Adipose tissue (tissue), 3 donors: ENCODE data around the gene CLRN3. TPM values are rescaled to one million over a fixed set of nuclear protein-coding genes. Genes with fewer than 3 reads are reported as not detected.

Experiments
- H3K27ac ChIP-seq: one replicate; pipeline ENCODE4 v1.5.1; 2013; ENCODE audit warnings: low read depth, low read length
- WGBS, 3 donors: extraction: QIAGEN DNeasy Blood & Tissue Kit; methylation state at CpG; one replicate each; pipeline ENCODE4 v1.1.7; 2013; 5-methylcytosine and 5-hydroxymethylcytosine counted together
- polyA plus RNA-seq, 3 donors: library from polyadenylated mRNA; stranded (reverse); fragments of 200-250 nt; gene quantifications; one replicate each; pipeline ENCODE4 v1.2.3, GENCODE V29; 2013
- donor health status: healthy with polysubstance abuse.
- donor health status: Bipolar disorder and iron deficiency.
- donor health status: healthy.

The CLRN3 gene, protein sequence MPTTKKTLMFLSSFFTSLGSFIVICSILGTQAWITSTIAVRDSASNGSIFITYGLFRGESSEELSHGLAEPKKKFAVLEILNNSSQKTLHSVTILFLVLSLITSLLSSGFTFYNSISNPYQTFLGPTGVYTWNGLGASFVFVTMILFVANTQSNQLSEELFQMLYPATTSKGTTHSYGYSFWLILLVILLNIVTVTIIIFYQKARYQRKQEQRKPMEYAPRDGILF
- polyA plus RNA-seq, result under 1 TPM in 2 of 3 donors, not detected in 1; 0.07 TPM

DNA sequence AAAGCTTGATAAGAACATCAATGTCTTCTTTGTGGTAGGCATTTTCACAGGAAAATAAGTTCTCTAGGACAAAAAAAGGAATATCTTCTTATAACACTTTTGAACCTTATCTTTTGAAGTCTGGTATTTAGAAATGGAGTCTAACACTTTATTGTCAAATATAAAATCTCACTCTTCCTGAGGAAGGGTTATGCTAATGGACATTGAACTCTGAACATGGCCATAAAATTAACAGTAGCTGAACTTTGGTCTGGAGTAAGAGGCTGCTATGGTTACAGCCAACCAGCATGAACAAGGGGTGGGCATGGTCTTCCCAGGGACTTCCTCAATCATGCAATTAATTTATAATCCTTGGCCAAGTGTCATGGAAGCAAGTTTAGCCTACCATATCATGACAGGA, at the start of gene CLRN3:
Gene CLRN3, minus strand, starts transcription at position 199 of the 400 bp plus-strand sequence. Its CDS starts 157 bp downstream, at position 42.
- H3K27ac ChIP-seq, result no peak within 1 kb of the TSS

DNA sequence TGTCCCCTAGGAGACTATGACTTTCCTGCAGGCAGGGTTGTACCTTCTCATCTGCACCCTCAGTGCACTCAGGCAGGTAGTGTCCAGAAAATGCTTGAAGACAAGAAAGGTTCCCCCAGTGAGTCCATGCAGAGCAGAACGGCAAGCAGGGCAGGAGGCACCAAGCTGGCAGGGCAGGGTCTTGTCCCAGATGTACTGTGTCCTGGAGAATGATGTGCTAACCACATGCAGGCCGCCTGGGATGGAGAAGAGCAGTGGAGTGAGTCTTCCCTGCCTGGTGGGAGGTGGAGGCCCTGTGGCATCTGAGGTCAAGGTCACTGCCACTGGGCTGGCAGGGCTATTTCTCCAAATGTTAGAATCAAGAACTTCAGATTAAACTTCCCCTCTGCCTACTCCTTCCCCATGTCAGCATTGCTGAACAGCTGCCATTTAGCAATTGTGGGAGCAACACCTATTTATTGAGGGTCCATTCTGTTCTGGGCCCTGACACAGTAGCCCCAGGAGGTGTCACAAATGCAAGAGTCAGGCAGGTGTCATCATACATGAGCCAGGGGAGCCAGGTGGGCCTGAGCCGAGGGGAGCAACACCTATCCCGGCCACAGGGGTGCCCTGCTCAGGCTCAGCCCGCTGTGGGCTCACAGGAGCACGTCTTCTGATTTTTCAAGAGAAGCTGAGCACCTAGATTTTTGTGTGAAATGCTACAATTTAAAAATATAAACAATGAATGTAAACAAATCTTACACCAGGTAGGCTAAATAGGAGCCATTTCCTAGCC, 48.3 kb upstream of the CLRN3 start:
- no peak overlapping the region for H3K27ac ChIP-seq
- WGBS, 3 donors, result 80 to 95% (median 86%) methylated on average over 6 of the region's 6 CpGs

DNA sequence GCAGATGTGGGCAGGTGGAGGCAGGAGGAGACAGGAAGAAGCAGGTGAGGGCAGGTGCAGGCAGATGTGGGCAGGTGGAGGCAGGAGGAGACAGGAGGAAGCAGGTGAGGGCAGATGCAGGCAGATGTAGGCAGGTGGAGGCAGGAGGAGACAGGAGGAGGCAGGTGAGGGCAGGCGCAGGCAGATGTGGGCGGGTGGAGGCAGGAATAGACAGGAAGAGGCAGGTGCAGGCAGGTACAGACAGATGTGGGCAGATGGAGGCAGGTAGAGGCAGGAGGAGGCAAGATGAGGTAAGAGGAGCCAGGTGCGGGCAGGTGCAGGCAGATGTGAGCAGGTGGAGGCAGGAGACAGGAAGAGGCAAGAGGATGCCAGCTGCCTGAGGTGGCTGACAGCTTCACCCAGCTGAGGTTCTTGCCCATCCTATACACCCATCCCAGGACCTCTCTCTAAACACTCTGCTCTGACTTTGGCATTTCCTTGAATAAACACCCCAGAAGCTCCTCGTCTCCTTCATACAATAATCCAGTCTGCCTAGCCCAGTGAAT, 47.1 kb upstream of the CLRN3 start:
- no peak overlapping the region for H3K27ac ChIP-seq
- whole genome bisulfite sequencing, 3 donors, result 67 to 91% (median 82%) methylated on average over 4 of the region's 4 CpGs

DNA sequence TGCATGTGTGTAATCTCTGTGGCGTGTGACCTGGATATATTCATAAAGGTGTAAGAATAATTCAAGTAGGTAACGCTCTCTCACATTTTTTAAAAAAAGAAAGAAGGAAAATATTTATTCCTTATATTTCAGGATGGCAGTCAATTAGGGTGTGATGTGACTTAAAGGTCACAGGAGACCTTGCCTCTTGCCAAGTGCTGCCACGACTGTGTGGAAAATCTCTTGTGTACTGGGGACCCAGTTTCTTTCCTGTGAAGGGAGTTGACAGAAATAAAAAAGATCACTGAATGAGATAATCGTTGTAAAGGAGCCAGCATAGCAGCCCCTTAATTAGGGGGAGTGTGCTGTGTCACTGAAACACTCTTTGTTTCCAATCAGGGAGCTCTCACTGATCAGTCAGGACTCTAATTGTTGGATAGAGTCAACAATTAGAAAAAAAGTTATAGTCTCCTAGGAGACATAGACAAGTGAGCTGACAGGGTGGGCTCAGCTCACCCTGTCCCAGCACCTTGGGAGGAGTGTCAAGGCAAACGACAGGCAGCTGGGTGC, 45.2 kb upstream of the CLRN3 start:
- 40 to 70% (median 69%) methylated on average over 5 of the region's 5 CpGs for whole genome bisulfite sequencing, 3 donors
- H3K27ac ChIP-seq, result no peak overlapping the region

DNA sequence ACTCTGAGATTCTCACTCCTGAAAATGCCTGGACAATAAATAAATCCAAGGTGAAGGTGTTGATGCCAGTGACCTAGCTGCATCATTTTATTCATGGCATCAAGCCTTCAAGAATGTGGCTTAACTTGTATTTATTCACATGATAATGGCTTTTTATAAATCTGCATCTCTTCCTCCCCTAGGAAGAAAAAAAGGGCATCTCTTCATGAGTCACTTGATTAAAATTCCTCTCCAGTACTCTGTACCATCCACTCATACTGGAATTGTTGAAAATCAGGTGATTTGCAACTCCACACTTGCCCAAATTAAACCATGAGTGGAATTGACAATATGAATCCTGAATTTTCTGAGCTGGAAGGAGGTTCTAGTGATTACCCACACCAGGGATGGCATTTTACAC, 44.3 kb upstream of the CLRN3 start:
- H3K27ac ChIP-seq, result no peak overlapping the region

DNA sequence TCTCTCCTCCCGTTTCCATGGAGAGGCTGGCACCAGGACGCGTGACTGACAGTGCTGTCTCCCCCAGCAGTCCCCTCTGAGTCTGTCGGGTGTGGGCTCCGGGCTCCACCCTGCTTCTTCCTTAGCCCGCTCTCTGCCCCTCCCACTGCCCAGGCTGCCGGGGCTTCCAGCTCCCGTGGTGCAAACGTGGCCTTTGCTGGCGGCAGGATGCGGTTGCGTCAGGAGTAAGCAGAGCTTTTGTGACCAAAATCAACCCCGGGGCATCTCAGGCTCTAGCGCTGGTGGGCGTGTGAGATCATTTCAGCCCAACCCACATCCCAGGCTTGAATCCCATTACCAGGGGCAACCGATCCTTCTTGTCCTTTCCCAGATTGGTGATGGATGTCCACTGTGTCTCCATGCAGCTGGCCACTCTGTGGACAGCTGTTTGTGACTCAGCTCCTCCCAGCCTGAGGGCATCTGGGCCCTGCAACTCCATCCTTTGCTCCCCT, 42.4 kb upstream of the CLRN3 start:
- H3K27ac ChIP-seq, result no peak overlapping the region
- WGBS, 3 donors, result 66 to 70% (median 67%) methylated on average over 16 of the region's 16 CpGs

DNA sequence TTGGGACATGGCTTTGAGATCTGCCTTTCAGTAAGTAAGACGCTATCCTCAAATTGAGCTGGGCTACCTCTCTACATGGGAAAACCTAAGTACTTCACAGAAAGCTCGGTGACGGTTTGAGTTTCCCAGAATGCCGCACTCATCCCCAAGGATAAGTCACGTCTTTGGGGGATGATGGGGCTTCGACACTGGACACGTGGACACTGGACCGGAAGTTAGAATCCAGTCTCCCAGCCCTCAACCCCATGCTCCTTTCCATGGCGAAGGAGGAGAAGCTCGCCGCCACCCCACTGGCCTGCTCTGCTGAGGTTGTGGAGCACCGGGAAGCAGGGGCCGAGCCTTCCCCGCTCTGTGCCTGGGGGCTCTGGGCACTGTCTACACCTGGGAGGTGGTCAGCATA, 41.6 kb upstream of the CLRN3 start:
- 90 to 96% (median 95%) methylated on average over 14 of the region's 14 CpGs for WGBS, 3 donors
- no peak overlapping the region for H3K27ac ChIP-seq

DNA sequence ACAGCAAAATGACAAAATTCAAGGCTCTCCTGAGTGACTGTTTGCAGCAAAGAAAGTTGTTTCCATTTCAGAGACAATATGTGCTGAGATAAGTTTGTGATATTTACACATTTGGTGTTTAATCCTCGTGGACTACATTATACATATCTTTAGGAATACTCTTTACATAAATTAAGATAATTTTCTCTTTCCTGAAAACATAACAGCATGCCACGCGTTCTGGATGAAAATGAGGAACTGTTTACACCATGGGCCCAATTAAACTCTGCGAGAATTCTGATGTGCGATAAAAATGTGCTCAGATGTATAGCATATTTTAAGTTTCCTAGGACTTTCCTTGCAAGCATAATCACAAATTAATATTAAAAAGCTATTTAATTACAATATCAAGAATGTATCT, 40.5 kb upstream of the CLRN3 start:
- H3K27ac ChIP-seq, result no peak overlapping the region
- 83% methylated on average over 5 of the region's 5 CpGs for WGBS, 3 donors

DNA sequence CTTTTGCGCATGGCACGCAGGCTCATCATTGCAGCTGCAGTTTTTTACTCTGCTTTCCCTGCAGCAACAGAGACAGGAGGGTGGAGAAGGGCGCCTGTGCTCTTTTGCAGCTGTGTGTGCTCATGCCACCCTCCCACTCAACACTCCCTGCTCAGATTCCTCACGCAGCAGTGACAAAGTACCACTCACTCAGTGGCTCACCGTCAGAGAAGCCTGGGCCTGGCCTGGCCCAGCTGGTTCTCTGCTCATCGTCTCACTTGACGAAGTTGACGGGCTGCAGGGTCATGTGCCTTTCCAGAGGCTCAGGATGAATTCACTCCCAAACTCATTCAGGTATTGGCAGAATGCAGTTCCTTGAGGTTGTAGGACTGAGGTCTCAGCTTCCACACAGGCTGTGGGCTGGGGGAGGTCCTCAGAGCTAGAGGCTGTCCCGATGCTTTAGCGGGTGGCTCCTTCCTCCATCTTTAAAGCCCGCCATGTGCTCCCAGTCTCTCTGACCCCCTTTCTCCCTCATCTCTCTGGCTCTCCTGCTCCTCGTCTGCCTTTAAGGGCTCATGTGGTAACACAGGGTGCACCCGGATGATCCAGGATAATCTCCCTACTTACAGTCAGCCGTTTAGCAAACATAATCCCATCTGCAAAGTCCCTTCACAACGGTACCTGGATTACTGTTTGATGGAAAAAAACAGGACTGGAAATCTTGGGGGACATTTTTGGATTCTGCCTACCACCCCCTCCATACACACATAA, 40.0 kb upstream of the CLRN3 start:
- no peak overlapping the region for H3K27ac ChIP-seq

DNA sequence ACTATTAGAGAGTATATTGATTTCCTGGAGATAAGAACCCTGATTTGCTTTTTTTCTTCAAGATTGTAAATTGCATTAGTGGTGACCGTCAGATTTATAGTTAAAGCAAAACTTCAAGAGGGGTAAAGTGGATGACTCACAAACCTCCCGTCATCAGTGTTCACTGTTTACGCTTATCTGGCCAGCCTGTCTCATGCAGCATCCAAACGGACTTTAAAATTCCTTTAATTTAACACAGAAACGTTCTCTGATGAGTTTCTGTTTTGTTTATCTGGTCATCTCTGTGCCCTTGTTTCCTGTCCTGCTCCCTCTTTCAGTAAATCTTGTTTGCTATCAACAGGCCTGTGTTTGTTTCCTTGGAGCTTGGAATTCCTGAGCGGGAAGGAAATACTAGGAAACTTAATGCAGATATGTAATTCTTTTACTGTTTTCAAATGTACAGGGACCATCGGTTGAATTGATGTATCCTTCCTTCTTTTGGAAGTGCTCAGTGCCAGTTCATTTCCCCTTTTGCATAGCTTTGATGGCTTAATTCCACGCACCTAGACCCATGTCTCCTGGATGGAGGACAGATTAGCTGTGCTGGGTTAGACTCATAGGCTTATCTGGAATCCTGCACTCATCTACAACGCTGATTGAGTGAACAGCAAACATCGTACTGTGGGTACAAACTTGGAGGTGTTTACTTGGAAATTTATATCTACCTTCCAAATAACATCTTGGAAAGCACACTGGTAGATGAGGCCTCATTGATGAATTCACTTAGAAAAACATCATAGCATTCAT, 35.5 kb upstream of the CLRN3 start:
- whole genome bisulfite sequencing, 3 donors, result 46 to 61% (median 54%) methylated on average over 10 of the region's 10 CpGs

More for the DNA sequence above, 40.0 kb upstream of the CLRN3 start:
- WGBS, 3 donors, result 89 to 97% (median 95%) methylated on average over 15 of the region's 15 CpGs

DNA sequence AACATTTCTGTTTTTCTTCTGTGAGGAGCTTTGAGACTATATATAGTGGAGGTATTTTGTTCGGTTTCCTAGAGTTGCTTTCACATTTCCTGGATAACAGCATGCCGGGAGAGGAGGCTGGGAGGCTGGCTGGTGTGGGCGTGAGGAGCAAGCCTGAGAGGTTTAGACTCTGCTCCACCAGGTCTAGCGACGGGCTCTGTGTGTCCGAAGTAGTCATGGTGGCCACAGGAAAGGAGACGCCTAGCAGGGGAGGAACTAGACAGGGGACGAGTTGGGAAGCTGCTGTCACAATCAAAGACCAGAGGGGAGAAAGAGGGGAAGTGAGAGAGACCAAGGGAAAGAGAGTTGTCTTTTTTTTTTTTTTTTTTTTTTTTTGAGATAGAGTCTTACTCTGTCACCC, 33.7 kb upstream of the CLRN3 start:
- WGBS, 3 donors, result 55 to 67% (median 63%) methylated on average over 8 of the region's 8 CpGs
- no peak overlapping the region for H3K27ac ChIP-seq

More for the DNA sequence above, 35.5 kb upstream of the CLRN3 start:
- H3K27ac ChIP-seq, result no peak overlapping the region

DNA sequence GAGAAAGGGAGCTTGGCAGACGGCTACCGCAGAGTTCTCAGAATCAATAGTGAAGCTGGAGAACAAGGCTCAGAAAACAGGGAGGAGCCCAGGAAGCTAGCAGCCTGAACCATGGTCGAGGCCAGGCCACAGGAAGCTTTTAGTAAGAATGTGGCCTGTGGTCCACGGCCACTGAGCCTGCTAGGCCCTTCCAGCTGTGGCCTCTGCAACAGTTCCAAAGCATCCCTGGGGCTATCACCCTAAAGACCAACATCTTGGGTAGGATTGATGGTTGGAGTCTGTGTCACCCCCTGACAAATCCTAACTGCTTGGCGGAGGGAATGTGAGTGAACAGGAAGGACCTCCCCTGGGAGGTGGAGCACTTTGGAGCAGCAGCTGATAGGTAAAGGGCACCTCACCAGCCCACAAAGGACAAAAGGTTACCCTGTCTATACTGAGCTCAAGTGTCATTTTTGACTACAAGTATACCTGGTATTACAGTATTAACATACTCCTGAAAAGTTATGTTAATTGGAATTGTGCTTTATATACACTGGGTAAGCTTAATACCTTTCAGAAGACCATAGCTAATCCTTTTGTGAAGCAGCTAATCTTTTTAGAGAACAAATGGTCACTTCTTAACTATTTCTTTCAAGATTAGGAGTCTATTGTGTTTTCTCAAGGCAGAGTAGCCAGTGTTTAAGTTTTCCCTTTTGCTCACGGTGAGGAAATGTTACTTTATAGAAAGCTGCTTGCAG, 32.9 kb upstream of the CLRN3 start:
- 60 to 69% (median 61%) methylated on average over 6 of the region's 6 CpGs for WGBS, 3 donors

DNA sequence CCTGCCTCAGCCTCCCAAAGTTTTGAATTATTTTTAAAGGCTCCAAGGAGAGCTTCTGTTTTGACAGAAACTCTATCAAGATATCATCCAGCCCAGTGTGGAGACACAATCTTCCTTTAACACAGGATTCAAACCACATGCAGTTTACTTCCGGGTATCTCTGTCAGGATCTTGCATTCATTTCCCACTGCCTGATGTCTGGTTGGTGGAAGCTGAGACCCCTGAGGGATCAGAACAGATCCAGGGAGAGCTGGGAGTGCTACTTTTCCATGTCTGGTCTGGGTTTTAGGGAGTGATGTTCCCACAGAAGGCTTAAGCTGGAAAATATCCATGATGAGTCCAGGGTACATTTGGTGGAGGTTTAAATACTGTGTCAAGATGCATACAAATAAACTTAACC, 30.9 kb upstream of the CLRN3 start:
- 47 to 61% (median 58%) methylated on average over 1 of the region's 1 CpG for WGBS, 3 donors

More for the DNA sequence above, 32.9 kb upstream of the CLRN3 start:
- H3K27ac ChIP-seq, result no peak overlapping the region

DNA sequence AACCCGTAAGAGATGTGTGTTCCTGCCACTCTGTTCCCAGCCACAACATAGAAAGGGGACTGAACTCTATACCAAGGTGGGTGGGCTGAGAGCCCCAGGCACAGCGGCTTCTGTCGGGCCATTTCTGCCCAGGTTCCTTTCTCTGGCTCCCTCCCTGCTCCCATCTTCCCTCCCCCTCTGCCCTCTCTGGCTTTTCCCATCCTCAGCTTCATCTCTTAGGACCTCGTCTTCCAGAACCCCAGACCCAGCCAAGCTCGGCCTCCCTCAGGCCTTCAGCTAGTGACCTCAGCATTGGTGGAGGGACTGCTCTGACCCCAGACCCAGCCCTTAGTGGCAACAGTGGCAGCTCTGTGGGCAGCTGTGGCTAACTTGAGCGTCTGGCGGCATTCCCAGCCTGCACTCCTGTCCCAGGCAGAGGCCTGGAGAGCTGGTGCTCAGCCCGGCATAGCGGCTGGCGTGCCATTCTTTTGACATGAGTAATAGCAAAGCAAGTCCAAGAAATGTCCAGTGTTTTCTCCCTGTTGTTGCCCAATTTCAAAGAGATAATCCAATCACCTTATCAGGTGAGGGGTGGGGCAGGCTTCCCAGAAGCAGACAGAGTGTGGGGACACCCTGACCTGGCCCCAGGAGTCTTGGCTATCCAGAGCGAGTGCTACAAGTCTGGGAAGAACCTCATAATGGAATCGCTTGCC, 30.1 kb upstream of the CLRN3 start:
- H3K27ac ChIP-seq, result no peak overlapping the region
- 86 to 88% (median 86%) methylated on average over 12 of the region's 12 CpGs for WGBS, 3 donors

More for the DNA sequence above, 30.9 kb upstream of the CLRN3 start:
- no peak overlapping the region for H3K27ac ChIP-seq

DNA sequence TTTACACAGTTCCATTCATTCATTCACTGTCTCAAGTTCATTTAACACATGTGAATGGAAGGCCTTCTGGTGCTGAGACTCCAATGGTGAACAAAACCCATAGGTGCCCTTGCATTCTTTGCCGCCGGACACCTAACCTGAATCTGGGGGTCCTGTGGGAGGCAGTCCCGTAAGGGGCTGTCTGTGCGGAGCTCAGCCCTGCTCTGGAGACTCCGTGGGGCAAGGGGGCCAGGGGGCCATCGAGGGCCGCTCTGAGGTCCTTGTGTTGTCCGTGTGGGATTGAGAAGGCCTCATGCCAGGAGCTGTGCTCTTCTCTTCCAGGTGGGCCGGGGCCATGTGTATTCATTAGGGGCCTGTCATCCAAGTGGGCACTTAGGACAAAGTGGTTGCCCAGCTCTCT, 29.5 kb upstream of the CLRN3 start:
- no peak overlapping the region for H3K27ac ChIP-seq
- 91 to 95% (median 95%) methylated on average over 8 to 9 of the region's 9 CpGs for WGBS, 3 donors

DNA sequence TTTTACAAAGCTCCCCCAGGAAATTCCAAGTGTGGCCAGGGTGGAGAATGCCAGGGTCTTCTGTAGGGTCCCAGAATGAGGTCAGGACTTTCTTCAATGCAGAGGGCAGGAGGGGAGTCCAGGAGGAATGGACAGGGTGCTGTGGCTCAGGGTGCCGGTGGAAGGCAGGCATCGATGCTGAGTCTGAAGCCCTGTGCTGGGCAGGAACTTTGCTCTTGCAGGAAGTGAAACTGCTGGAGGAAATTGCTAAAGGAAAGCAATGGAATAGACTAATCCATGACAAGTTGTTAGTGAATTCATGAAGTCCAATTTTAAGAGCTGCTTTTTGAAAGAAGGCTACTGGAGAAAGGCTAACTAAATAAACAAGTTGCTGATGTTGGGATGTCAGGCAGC, 29.0 kb upstream of the CLRN3 start:
- WGBS, 3 donors, result 29 to 85% (median 42%) methylated on average over 2 of the region's 2 CpGs
- no peak overlapping the region for H3K27ac ChIP-seq
